ENCODE data around the gene TMEM250. TPM values are rescaled to one million over a fixed set of nuclear protein-coding genes. Genes with fewer than 3 reads are reported as not detected.
"Not testable (repeated sequence)": the region's sequence is repeated elsewhere in the genome, so short reads cannot be mapped to it uniquely, and the experiment has no call there.

The TMEM250 gene
- total RNA-seq, 1 donor from 2014 or later = 26.9 TPM

- FAIRE-seq (no peak), DNase-seq (ENCODE audit: low spot score in 2 of 2) (no peak)
Measured at GRCh38 chr9:136114610-136115009, 4.1 kb downstream of the TMEM250 start.

- DNase-seq (ENCODE audit: low spot score in 2 of 2) (no peak), FAIRE-seq (no peak)
Measured at GRCh38 chr9:136112541-136112940, 6.1 kb downstream of the TMEM250 start.

GRCh38 chr9:136111910-136112309 lies 6.8 kb downstream of the TMEM250 start:
- FAIRE-seq (no peak), DNase-seq (ENCODE audit: low spot score in 2 of 2) (no peak)

- FAIRE-seq (no peak), DNase-seq (ENCODE audit: low spot score in 2 of 2) (no peak)
Measured at GRCh38 chr9:136111190-136111589, 7.5 kb downstream of the TMEM250 start.

GRCh38 chr9:136110082-136111061 lies 8.3 kb downstream of the TMEM250 start:
- no peak for DNase-seq (ENCODE audit: low spot score in 2 of 2)
- no peak for FAIRE-seq

- FAIRE-seq = no peak
- DNase-seq (ENCODE audit: low spot score in 2 of 2) = peak; percentile 95 to 97
Measured at GRCh38 chr9:136109351-136110081, 9.2 kb downstream of the TMEM250 start.

- DNase-seq (ENCODE audit: low spot score in 2 of 2) = no peak
- no peak for FAIRE-seq
Measured at GRCh38 chr9:136108648-136109266, 9.9 kb downstream of the TMEM250 start.

GRCh38 chr9:136107953-136108647 lies 10.6 kb downstream of the TMEM250 start:
- FAIRE-seq (no peak), DNase-seq (ENCODE audit: low spot score in 2 of 2) (no peak)

- FAIRE-seq = no peak
Measured at GRCh38 chr9:136107155-136107952, 11.3 kb downstream of the TMEM250 start.

GRCh38 chr9:136105398-136106135 lies 13.1 kb downstream of the TMEM250 start:
- no peak for DNase-seq (ENCODE audit: low spot score in 2 of 2)
- no peak for FAIRE-seq

More at GRCh38 chr9:136107155-136107952, 11.3 kb downstream of the TMEM250 start:
- no peak for DNase-seq (ENCODE audit: low spot score in 2 of 2)

GRCh38 chr9:136104916-136105315 lies 13.8 kb downstream of the TMEM250 start:
- FAIRE-seq (no peak), DNase-seq (ENCODE audit: low spot score in 2 of 2) (no peak)

GRCh38 chr9:136104488-136104800 lies 14.2 kb downstream of the TMEM250 start:
- FAIRE-seq = no peak
- no peak for DNase-seq (ENCODE audit: low spot score in 2 of 2)

- FAIRE-seq = no peak
- no peak for DNase-seq (ENCODE audit: low spot score in 2 of 2)
Measured at GRCh38 chr9:136103651-136104487, 14.8 kb downstream of the TMEM250 start.

GRCh38 chr9:136101615-136102074 lies 17.0 kb downstream of the TMEM250 start:
- FAIRE-seq; DNase-seq (ENCODE audit: low spot score in 2 of 2): not testable (repeated sequence)

- no peak for FAIRE-seq
- no peak for DNase-seq (ENCODE audit: low spot score in 2 of 2)
Measured at GRCh38 chr9:136100700-136101614, 17.7 kb downstream of the TMEM250 start.

- no peak for FAIRE-seq
- no peak for DNase-seq (ENCODE audit: low spot score in 2 of 2)
Measured at GRCh38 chr9:136099542-136099941, 19.1 kb downstream of the TMEM250 start.

GRCh38 chr9:136098844-136099243 lies 19.8 kb downstream of the TMEM250 start:
- DNase-seq (ENCODE audit: low spot score in 2 of 2) = no peak
- no peak for FAIRE-seq

Measured in frontal cortex (tissue), 4 donors.